NB4 (cell line): Measurements from ENCODE around the gene CFAP221.

Experiments
- DNase-seq: peaks from one replicate; pipeline ENCODE4 v3.0.0; 2010; ENCODE audit warnings: low read depth
- H3K4me3 ChIP-seq: one replicate; pipeline ENCODE4 v1.5.1; 2011; ENCODE audit warnings: mild to moderate bottlenecking, low read depth, low read length, moderate library complexity
- CTCF ChIP-seq: IDR thresholded peaks from one replicate; pipeline ENCODE4 v1.5.1; 2012; ENCODE audit warnings: low read depth, low read length
- MYC ChIP-seq: IDR thresholded peaks from 2 replicates; pipeline ENCODE4 v1.6.1; 2011; ENCODE audit warnings: low read depth, low read length
- POLR2A ChIP-seq: IDR thresholded peaks from 2 replicates; pipeline ENCODE4 v1.6.1; 2011; ENCODE audit warnings: mild to moderate bottlenecking; ENCODE audit not compliant: insufficient read length; ENCODE audit errors: extremely low read depth
- TF ChIP-seq, protein P1 (sequence below): IDR thresholded peaks from 2 replicates; pipeline ENCODE4 v1.6.1; 2011; ENCODE audit warnings: low read depth, low read length

CFAP221 gene

GRCh38 chr2:119691651-119692245 lies 147.5 kb downstream of the CFAP221 start:
- no peak for DNase-seq
- TF ChIP-seq MYC (no peak), CTCF (no peak), POLR2A (no peak)
- TF ChIP-seq, protein P1, sequence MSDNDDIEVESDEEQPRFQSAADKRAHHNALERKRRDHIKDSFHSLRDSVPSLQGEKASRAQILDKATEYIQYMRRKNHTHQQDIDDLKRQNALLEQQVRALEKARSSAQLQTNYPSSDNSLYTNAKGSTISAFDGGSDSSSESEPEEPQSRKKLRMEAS: no peak
- no peak overlapping the region for H3K4me3 ChIP-seq

GRCh38 chr2:119692310-119692709 lies 148.1 kb downstream of the CFAP221 start:
- TF ChIP-seq POLR2A (no peak), CTCF (no peak), MYC (no peak)
- H3K4me3 ChIP-seq: no peak overlapping the region
- DNase-seq: no peak

GRCh38 chr2:119692954-119693353 lies 148.7 kb downstream of the CFAP221 start:
- TF ChIP-seq CTCF (no peak), POLR2A (no peak), MYC (no peak)
- TF ChIP-seq, protein P1: no peak
- no peak for DNase-seq
- no peak overlapping the region for H3K4me3 ChIP-seq

DNA sequence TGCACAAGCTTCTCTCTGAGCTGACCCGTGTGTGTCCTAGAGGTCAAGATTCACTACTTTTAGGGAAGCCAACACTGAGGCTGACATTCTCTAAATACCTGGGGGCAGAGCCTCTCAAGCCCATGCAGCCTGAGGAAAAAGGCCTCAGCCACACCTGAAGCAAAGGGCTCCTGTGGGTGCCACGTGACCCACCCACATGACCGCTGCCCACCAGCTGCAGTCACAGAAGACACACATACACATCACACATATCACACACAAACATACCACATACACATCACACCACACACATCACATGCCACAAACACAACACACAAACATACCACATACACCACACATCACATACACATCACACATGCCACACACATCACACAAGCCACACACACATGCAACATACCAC lies 149.3 kb downstream of the CFAP221 start:
- TF ChIP-seq CTCF (no peak), POLR2A (no peak), MYC (no peak)
- TF ChIP-seq, protein P1: no peak
- H3K4me3 ChIP-seq: no peak overlapping the region
- DNase-seq: no peak

GRCh38 chr2:119693967-119694366 lies 149.7 kb downstream of the CFAP221 start:
- no peak overlapping the region for H3K4me3 ChIP-seq
- no peak for DNase-seq
- no peak for TF ChIP-seq POLR2A
- no peak for TF ChIP-seq MYC
- TF ChIP-seq, protein P1: no peak
- TF ChIP-seq CTCF: no peak

- TF ChIP-seq CTCF (no peak), MYC (no peak), POLR2A (no peak)
- TF ChIP-seq, protein P1: no peak
- no peak for DNase-seq
- H3K4me3 ChIP-seq: no peak overlapping the region
These were observed 150.2 kb downstream of the CFAP221 start for GRCh38 chr2:119694470-119694844.
